ENCODE measurements around the gene SUSD6. TPM values are rescaled to one million over a fixed set of nuclear protein-coding genes. Genes with fewer than 3 reads are reported as not detected.

The SUSD6 gene
- total and polyA plus RNA-seq, 12 donors, result 5.9 to 46.3 (median 25.2) TPM

- no peak for TF ChIP-seq CTCF (IDR thresholded peaks at IDR 0.05)
- WGBS, 2 donors, result 51 to 66% methylated on average over 4 of the region's 4 CpGs
- H3K27ac ChIP-seq, result peak overlapping the region in 2 of 10 donors; percentile 27 to 98
- ATAC-seq, result no peak
- peaks cover 27 to 100% (median 98%) of the 10 kb centered on the region in 9 donors for H3K4me1 ChIP-seq
- intact Hi-C loops (cut with DNase I), result loop anchor here in 6 of 10 donors (5.0 to 10.0 kb wide), 3 partner anchors 33 to 56 kb away; no protein-coding TSS in a partner anchor
- no peak overlapping the region for H3K4me3 ChIP-seq
- H3K36me3 ChIP-seq, result peaks cover 0 to 10% (median 0%) of the 10 kb centered on the region in 9 donors
- no peaks in the 10 kb centered on the region for H3K9me3 ChIP-seq
- no peak for DNase-seq
- no peaks in the 10 kb centered on the region for H3K27me3 ChIP-seq
These were observed 7.6 kb downstream of the SUSD6 start for GRCh38 chr14:69619012-69619411.

- 74 to 80% methylated on average over 5 of the region's 5 CpGs for WGBS, 2 donors
- Histone ChIP-seq H3K27me3 (no peaks in the 10 kb centered on the region), H3K9me3 (no peaks in the 10 kb centered on the region), H3K27ac (peak overlapping the region in 2 of 10 donors; percentile 58 to 98), H3K4me1 (peaks cover 24 to 100% (median 97%) of the 10 kb centered on the region in 9 donors), H3K4me3 (no peak overlapping the region), H3K36me3 (no peaks in the 10 kb centered on the region)
- no peak for TF ChIP-seq CTCF (IDR thresholded peaks at IDR 0.05)
- intact Hi-C loops (cut with DNase I), result no loop called here
- no peak for DNase-seq
- ATAC-seq, result no peak
These were observed 8.8 kb downstream of the SUSD6 start for GRCh38 chr14:69620211-69620611.

- WGBS, 2 donors, result 90 to 91% methylated on average over 2 of the region's 2 CpGs
- H3K27me3 ChIP-seq, result no peaks in the 10 kb centered on the region
- H3K9me3 ChIP-seq, result no peaks in the 10 kb centered on the region
- ATAC-seq, result no peak
- H3K27ac ChIP-seq, result peak overlapping the region in 2 of 10 donors; percentile 58 to 98
- H3K4me1 ChIP-seq, result peaks cover 26 to 100% (median 97%) of the 10 kb centered on the region in 9 donors
- no peak for TF ChIP-seq CTCF (IDR thresholded peaks at IDR 0.05)
- no peak for DNase-seq
- H3K4me3 ChIP-seq, result no peak overlapping the region
- intact Hi-C loops (cut with DNase I), result no loop called here
- no peaks in the 10 kb centered on the region for H3K36me3 ChIP-seq
These were observed 9.6 kb downstream of the SUSD6 start for GRCh38 chr14:69620981-69621380.

- 86 to 90% methylated on average over 4 of the region's 4 CpGs for WGBS, 2 donors
These were observed 12.7 kb downstream of the SUSD6 start for GRCh38 chr14:69624136-69624535.

More at GRCh38 chr14:69624136-69624535, 12.7 kb downstream of the SUSD6 start:
- no peak for DNase-seq
- Histone ChIP-seq H3K4me1 (peaks cover 14 to 100% (median 97%) of the 10 kb centered on the region in 9 donors), H3K27ac (peak overlapping the region in 2 of 10 donors; percentile 49 to 72), H3K27me3 (no peaks in the 10 kb centered on the region), H3K9me3 (no peaks in the 10 kb centered on the region), H3K4me3 (no peak overlapping the region), H3K36me3 (no peaks in the 10 kb centered on the region)
- intact Hi-C loops (cut with DNase I), result no loop called here
- ATAC-seq, result no peak
- no peak for TF ChIP-seq CTCF (IDR thresholded peaks at IDR 0.05)
